ENCODE data around the gene TCP10L.

DNA sequence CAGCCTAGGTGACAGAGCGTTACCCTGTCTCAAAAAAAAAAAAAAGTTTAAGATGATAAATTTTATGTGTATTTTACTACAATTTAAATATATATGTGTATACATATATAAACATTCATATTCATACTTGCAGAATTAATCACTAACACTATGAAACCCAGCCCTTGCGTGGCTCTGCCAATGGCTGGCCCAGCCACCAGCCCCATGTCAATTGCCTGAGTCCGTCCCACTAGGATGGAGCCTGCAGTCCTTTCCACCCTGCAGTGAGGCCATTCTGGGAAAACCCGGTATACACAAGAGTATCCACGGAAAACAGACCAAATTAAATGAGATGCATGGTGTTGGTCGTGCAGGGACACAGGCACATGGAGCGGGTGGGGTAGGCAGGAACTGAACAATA, 49.7 kb downstream of the TCP10L start:
- TF ChIP-seq POLR2AphosphoS5 (IDR thresholded peaks at IDR 0.05; ENCODE audit: borderline replicate concordance, low read depth, low read length) (no peak), EZH2 (IDR thresholded peaks at IDR 0.05) (no peak), FOXP2 (optimal IDR thresholded peaks at IDR 0.05; ENCODE audit: control extremely low read depth, extremely low read length, insufficient read depth) (no peak)

Measured in SK-N-MC (cell line).